HEK293 (cell line): ENCODE results near the gene RHBDD2.
"Not testable (repeated sequence)": the region's sequence is repeated elsewhere in the genome, so short reads cannot be mapped to it uniquely, and the experiment has no call there.

Experiments used
- CTCF ChIA-PET: fragments of 350-600 bp; formaldehyde crosslinking; extraction: SDS; loops from one replicate; lab custom pipeline; 2021; ENCODE audit warnings: antibody characterized with exemption; lab: Yijun Ruan, JAX
- POLR2A ChIA-PET: fragments of 300-600 bp; formaldehyde crosslinking; extraction: SDS; loops from one replicate; lab custom pipeline; 2020; ENCODE audit warnings: antibody characterized with exemption, inconsistent platforms; lab: Yijun Ruan, JAX
- H3K27ac ChIP-seq: fragments of 200-500 bp; sonication (Bioruptor generic); 2 replicates; pipeline ENCODE4 v1.5.1; 2014; ENCODE audit warnings: low read depth, low read length, control low read depth, inconsistent platforms; ENCODE audit errors: extremely low read depth
- H3K36me3 ChIP-seq, 2 experiments: fragments of 200-500 bp in 1 of 2; sonication (Bioruptor generic) in 1 of 2; 1 replicate in 1 of 2; 2 replicates in 1 of 2; pipeline ENCODE4 v1.5.1; 2014 to 2017; ENCODE audit warnings: inconsistent platforms in 2 of 2, low read length in 2 of 2; ENCODE audit not compliant: control insufficient read depth in 2 of 2, insufficient read depth in 1 of 2
- H3K4me1 ChIP-seq: fragments of 200-500 bp; sonication (Bioruptor generic); 2 replicates; pipeline ENCODE4 v1.5.1; 2014; ENCODE audit warnings: mild to moderate bottlenecking, low read length, inconsistent platforms; ENCODE audit not compliant: control insufficient read depth, insufficient read depth
- H3K4me3 ChIP-seq: 2 replicates; pipeline ENCODE4 v1.5.1; 2011; ENCODE audit warnings: low read depth, mild to moderate bottlenecking, control low read depth, low read length, moderate library complexity
- H3K9me3 ChIP-seq: fragments of 200-500 bp; sonication (Bioruptor generic); 2 replicates; pipeline ENCODE4 v1.5.1; 2014; ENCODE audit warnings: low read depth, low read length, inconsistent platforms; ENCODE audit not compliant: control insufficient read depth, insufficient read depth
- GLI4 ChIP-seq: fragments of 450-650 bp; formaldehyde crosslinking; IDR thresholded peaks from 2 replicates; pipeline ENCODE4 v1.5.1; 2016; ENCODE audit warnings: missing biosample characterization, missing genetic modification characterization
- GLIS2 ChIP-seq: fragments of 450-650 bp; formaldehyde crosslinking; IDR thresholded peaks from 2 replicates; pipeline ENCODE4 v1.5.1; 2016; ENCODE audit warnings: missing biosample characterization, missing genetic modification characterization
- KLF16 ChIP-seq: fragments of 450-650 bp; formaldehyde crosslinking; IDR thresholded peaks from 2 replicates; pipeline ENCODE4 v1.5.1; 2017; ENCODE audit warnings: missing biosample characterization, missing genetic modification characterization
- KLF8 ChIP-seq: fragments of 450-650 bp; formaldehyde crosslinking; IDR thresholded peaks from 2 replicates; pipeline ENCODE4 v1.5.1; 2016; ENCODE audit warnings: missing biosample characterization, missing genetic modification characterization
- KLF9 ChIP-seq: fragments of 450-650 bp; formaldehyde crosslinking; IDR thresholded peaks from 2 replicates; pipeline ENCODE4 v1.5.1; 2016; ENCODE audit warnings: missing biosample characterization, missing genetic modification characterization, low read depth
- ZBTB48 ChIP-seq: fragments of 450-650 bp; formaldehyde crosslinking; IDR thresholded peaks from 2 replicates; pipeline ENCODE4 v1.5.1; 2016; ENCODE audit warnings: missing biosample characterization, missing genetic modification characterization
- ZBTB7A ChIP-seq: fragments of 450-650 bp; formaldehyde crosslinking; IDR thresholded peaks from 2 replicates; pipeline ENCODE4 v1.5.1; 2016; ENCODE audit warnings: low read depth, missing biosample characterization, missing genetic modification characterization
- ZNF114 ChIP-seq: fragments of 450-650 bp; formaldehyde crosslinking; IDR thresholded peaks from 2 replicates; pipeline ENCODE4 v1.5.0; 2017; ENCODE audit warnings: missing biosample characterization, missing genetic modification characterization
- ZNF138 ChIP-seq: fragments of 450-650 bp; formaldehyde crosslinking; IDR thresholded peaks from 2 replicates; pipeline ENCODE4 v1.5.1; 2016; ENCODE audit warnings: missing biosample characterization, missing genetic modification characterization, borderline replicate concordance
- ZNF214 ChIP-seq: fragments of 450-650 bp; formaldehyde crosslinking; IDR thresholded peaks from 2 replicates; pipeline ENCODE4 v1.5.1; 2017; ENCODE audit warnings: missing biosample characterization, mild to moderate bottlenecking, missing genetic modification characterization, borderline replicate concordance
- ZNF530 ChIP-seq: fragments of 450-650 bp; formaldehyde crosslinking; IDR thresholded peaks from 2 replicates; pipeline ENCODE4 v1.5.1; 2016; ENCODE audit warnings: low read depth, missing biosample characterization, missing genetic modification characterization
- ZNF544 ChIP-seq: fragments of 450-650 bp; formaldehyde crosslinking; IDR thresholded peaks from 2 replicates; pipeline ENCODE4 v1.5.0; 2017; ENCODE audit warnings: missing biosample characterization, missing genetic modification characterization
- ZNF560 ChIP-seq: fragments of 450-650 bp; formaldehyde crosslinking; IDR thresholded peaks from 2 replicates; pipeline ENCODE4 v1.5.1; 2017; ENCODE audit warnings: missing biosample characterization, missing genetic modification characterization, borderline replicate concordance
- ZNF596 ChIP-seq: fragments of 450-650 bp; IDR thresholded peaks from 2 replicates; pipeline ENCODE4 v1.5.0; 2018; ENCODE audit warnings: missing biosample characterization, mild to moderate bottlenecking, missing genetic modification characterization, moderate library complexity
- ZNF621 ChIP-seq: fragments of 450-650 bp; formaldehyde crosslinking; IDR thresholded peaks from 2 replicates; pipeline ENCODE4 v1.5.1; 2017; ENCODE audit warnings: missing biosample characterization, missing genetic modification characterization
- ZNF624 ChIP-seq: fragments of 450-650 bp; formaldehyde crosslinking; IDR thresholded peaks from 2 replicates; pipeline ENCODE4 v1.5.1; 2017; ENCODE audit warnings: missing biosample characterization, missing genetic modification characterization
- ZNF677 ChIP-seq: fragments of 450-650 bp; IDR thresholded peaks from 2 replicates; pipeline ENCODE4 v1.5.0; 2018; ENCODE audit warnings: missing biosample characterization, mild to moderate bottlenecking, missing genetic modification characterization, moderate library complexity
- ZNF776 ChIP-seq: fragments of 450-650 bp; formaldehyde crosslinking; IDR thresholded peaks from 2 replicates; pipeline ENCODE4 v1.5.0; 2017; ENCODE audit warnings: missing biosample characterization, missing genetic modification characterization, borderline replicate concordance
- ZNF837 ChIP-seq: fragments of 450-650 bp; formaldehyde crosslinking; IDR thresholded peaks from 2 replicates; pipeline ENCODE4 v1.5.1; 2016; ENCODE audit warnings: missing biosample characterization, missing genetic modification characterization
- TF ChIP-seq, protein P1 (sequence below): fragments of 450-650 bp; formaldehyde crosslinking; IDR thresholded peaks from 2 replicates; pipeline ENCODE4 v1.5.1; 2016; ENCODE audit warnings: missing biosample characterization, missing genetic modification characterization
- TF ChIP-seq, protein P2 (sequence below): fragments of 450-650 bp; IDR thresholded peaks from 2 replicates; pipeline ENCODE4 v1.5.1; 2018; ENCODE audit warnings: missing biosample characterization, mild to moderate bottlenecking, missing genetic modification characterization
- TF ChIP-seq, protein P3 (sequence below): fragments of 450-650 bp; formaldehyde crosslinking; conservative IDR thresholded peaks from 2 replicates; pipeline ENCODE4 v1.5.1; 2016; ENCODE audit warnings: low read depth, missing biosample characterization, missing genetic modification characterization

The RHBDD2 gene

DNA sequence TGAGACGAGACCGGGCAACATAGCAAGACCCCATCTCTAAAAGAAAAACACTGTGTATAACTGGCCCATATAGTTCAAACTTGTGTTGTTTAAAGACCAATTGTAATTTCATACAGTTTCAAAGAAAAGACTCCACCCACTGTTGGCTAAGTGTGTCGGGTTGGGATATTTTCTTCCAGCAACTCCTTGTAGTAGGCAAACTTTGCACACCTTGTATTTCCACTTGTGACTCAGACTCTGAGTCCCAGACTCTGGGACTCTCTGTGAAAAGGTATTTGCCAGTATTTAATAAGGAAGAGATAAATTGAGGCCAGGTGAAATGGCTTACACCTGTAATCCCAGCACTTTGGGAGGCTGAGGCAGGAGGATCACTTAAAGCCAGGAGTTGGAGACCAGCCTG lies 29.3 kb upstream of the RHBDD2 start:
- Histone ChIP-seq H3K9me3 (no peaks in the 10 kb centered on the region), H3K27ac (no peak overlapping the region), H3K4me1 (no peaks in the 10 kb centered on the region), H3K4me3 (no peak overlapping the region), H3K36me3 (no peaks in the 10 kb centered on the region)
- TF ChIP-seq KLF16 (no peak), GLIS2 (tag by site-specific recombination) (no peak), ZNF114 (tag by site-specific recombination) (no peak)
- TF ChIP-seq, protein P1, sequence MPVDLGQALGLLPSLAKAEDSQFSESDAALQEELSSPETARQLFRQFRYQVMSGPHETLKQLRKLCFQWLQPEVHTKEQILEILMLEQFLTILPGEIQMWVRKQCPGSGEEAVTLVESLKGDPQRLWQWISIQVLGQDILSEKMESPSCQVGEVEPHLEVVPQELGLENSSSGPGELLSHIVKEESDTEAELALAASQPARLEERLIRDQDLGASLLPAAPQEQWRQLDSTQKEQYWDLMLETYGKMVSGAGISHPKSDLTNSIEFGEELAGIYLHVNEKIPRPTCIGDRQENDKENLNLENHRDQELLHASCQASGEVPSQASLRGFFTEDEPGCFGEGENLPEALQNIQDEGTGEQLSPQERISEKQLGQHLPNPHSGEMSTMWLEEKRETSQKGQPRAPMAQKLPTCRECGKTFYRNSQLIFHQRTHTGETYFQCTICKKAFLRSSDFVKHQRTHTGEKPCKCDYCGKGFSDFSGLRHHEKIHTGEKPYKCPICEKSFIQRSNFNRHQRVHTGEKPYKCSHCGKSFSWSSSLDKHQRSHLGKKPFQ (tag by site-specific recombination): no peak
- CTCF ChIA-PET: no interaction called here
- POLR2A ChIA-PET: interaction anchor here (0.5 kb wide), 1 partner anchor 17 kb away, joined by 3 read pairs; no protein-coding TSS in a partner anchor

- CTCF ChIA-PET: no interaction called here
- H3K4me3 ChIP-seq: no peak overlapping the region
- POLR2A ChIA-PET: no interaction called here
- H3K27ac ChIP-seq: no peak overlapping the region
- H3K9me3 ChIP-seq: no peaks in the 10 kb centered on the region
- no peaks in the 10 kb centered on the region for H3K4me1 ChIP-seq
- no peak for TF ChIP-seq KLF8
- TF ChIP-seq, protein P2, sequence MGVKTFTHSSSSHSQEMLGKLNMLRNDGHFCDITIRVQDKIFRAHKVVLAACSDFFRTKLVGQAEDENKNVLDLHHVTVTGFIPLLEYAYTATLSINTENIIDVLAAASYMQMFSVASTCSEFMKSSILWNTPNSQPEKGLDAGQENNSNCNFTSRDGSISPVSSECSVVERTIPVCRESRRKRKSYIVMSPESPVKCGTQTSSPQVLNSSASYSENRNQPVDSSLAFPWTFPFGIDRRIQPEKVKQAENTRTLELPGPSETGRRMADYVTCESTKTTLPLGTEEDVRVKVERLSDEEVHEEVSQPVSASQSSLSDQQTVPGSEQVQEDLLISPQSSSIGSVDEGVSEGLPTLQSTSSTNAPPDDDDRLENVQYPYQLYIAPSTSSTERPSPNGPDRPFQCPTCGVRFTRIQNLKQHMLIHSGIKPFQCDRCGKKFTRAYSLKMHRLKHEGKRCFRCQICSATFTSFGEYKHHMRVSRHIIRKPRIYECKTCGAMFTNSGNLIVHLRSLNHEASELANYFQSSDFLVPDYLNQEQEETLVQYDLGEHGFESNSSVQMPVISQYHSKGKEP (tag by site-specific recombination): no peak
- TF ChIP-seq ZNF596 (tag by site-specific recombination): no peak
- no peak for TF ChIP-seq ZNF677
- TF ChIP-seq KLF9 (tag by site-specific recombination): no peak
- TF ChIP-seq ZNF837 (tag by site-specific recombination): no peak
- TF ChIP-seq, protein P3, sequence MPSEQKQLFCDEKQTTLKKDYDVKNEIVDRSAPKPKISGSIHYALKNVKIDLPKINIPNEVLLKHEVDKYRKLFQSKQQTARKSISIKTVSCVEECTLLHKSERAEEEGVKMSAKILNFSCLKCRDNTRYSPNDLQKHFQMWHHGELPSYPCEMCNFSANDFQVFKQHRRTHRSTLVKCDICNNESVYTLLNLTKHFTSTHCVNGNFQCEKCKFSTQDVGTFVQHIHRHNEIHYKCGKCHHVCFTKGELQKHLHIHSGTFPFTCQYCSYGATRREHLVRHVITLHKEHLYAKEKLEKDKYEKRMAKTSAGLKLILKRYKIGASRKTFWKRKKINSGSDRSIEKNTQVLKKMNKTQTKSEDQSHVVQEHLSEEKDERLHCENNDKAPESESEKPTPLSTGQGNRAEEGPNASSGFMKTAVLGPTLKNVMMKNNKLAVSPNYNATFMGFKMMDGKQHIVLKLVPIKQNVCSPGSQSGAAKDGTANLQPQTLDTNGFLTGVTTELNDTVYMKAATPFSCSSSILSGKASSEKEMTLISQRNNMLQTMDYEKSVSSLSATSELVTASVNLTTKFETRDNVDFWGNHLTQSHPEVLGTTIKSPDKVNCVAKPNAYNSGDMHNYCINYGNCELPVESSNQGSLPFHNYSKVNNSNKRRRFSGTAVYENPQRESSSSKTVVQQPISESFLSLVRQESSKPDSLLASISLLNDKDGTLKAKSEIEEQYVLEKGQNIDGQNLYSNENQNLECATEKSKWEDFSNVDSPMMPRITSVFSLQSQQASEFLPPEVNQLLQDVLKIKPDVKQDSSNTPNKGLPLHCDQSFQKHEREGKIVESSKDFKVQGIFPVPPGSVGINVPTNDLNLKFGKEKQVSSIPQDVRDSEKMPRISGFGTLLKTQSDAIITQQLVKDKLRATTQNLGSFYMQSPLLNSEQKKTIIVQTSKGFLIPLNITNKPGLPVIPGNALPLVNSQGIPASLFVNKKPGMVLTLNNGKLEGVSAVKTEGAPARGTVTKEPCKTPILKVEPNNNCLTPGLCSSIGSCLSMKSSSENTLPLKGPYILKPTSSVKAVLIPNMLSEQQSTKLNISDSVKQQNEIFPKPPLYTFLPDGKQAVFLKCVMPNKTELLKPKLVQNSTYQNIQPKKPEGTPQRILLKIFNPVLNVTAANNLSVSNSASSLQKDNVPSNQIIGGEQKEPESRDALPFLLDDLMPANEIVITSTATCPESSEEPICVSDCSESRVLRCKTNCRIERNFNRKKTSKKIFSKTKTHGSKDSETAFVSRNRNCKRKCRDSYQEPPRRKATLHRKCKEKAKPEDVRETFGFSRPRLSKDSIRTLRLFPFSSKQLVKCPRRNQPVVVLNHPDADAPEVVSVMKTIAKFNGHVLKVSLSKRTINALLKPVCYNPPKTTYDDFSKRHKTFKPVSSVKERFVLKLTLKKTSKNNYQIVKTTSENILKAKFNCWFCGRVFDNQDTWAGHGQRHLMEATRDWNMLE (tag by site-specific recombination): no peak
- no peak for TF ChIP-seq ZNF530 (tag by site-specific recombination)
- no peak for TF ChIP-seq ZNF138
- no peak for TF ChIP-seq ZNF544
- no peak for TF ChIP-seq ZBTB7A (tag by site-specific recombination)
- no peaks in the 10 kb centered on the region for H3K36me3 ChIP-seq
Measured at GRCh38 chr7:75850235-75850634, 28.6 kb upstream of the RHBDD2 start.

DNA sequence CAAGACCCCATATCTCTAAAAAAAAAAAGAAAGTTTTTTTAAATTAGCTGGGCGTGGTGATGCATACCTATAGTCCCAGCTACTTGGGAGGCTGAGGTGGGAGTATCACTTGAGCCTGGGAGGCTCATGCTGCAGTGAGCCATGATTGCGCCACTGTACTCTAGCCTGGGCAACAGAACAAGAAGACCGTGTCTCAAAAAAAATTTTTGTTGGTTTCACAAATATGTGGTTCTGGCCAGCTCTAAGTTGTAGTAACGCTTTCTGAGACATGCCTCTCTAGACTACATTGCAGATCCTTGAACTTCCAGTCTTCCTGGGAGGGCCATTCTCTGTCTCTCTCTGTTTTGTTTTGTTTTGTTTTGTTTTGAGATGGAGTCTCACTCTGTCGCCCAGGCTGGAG lies 24.6 kb upstream of the RHBDD2 start:
- H3K27ac ChIP-seq: no peak overlapping the region
- H3K4me3 ChIP-seq: no peak overlapping the region
- ChIA-PET POLR2A (interaction anchor here (0.6 kb wide), 2 partner anchors 26 to 198 kb away, joined by 3 read pairs; no protein-coding TSS in a partner anchor), CTCF (interaction anchor here (1.6 kb wide), 1 partner anchor 11 kb away, joined by 7 read pairs; no protein-coding TSS in a partner anchor)
- TF ChIP-seq ZNF214 (tag by site-specific recombination): no peak
- TF ChIP-seq GLI4 (tag by site-specific recombination): no peak
- TF ChIP-seq ZNF621: no peak
- no peak for TF ChIP-seq ZNF560 (tag by site-specific recombination)
- TF ChIP-seq ZBTB48 (tag by site-specific recombination): no peak
- TF ChIP-seq ZNF776 (tag by site-specific recombination): no peak
- TF ChIP-seq ZNF624: no peak
- no peaks in the 10 kb centered on the region for H3K36me3 ChIP-seq
- H3K4me1 ChIP-seq: no peaks in the 10 kb centered on the region
- H3K9me3 ChIP-seq: no peaks in the 10 kb centered on the region

- H3K4me3 ChIP-seq, H3K4me1 ChIP-seq, H3K9me3 ChIP-seq, H3K36me3 ChIP-seq, H3K27ac ChIP-seq, POLR2A ChIA-PET: not testable (repeated sequence)
- CTCF ChIA-PET: interaction anchor here (1.6 kb wide), 1 partner anchor 10 kb away, joined by 7 read pairs; no protein-coding TSS in a partner anchor
Measured at GRCh38 chr7:75854813-75855345, 24.0 kb upstream of the RHBDD2 start.
